ENCODE data around the gene AQP3. TPM values are rescaled to one million over a fixed set of nuclear protein-coding genes. Genes with fewer than 3 reads are reported as not detected.

AQP3 gene
- total RNA-seq, 1 experiment from 2014 or later = 5.5 TPM

DNA sequence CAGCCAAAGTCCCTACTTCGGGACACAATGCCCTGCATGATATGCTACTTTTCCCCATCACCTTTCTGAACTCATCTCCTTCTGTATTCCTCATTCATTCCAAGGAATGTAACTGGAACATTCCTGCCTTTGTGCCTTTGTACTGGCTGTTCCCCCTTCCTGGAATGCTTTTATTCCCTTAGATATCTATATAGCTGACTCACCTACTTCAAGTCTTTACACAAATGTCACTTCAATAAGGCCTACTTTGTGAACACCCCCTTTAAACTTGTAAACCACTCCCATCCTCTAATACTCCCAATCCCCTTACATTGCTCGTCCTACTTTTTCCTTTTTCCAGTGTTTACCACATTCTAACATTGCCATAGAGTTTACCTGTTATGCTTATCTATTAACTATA is 24.0 kb upstream of the AQP3 start:
- intact Hi-C loops (cut with micrococcal nuclease) = no loop called here
- TF ChIP-seq, protein P1, sequence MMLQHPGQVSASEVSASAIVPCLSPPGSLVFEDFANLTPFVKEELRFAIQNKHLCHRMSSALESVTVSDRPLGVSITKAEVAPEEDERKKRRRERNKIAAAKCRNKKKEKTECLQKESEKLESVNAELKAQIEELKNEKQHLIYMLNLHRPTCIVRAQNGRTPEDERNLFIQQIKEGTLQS (IDR thresholded peaks at IDR 0.05) = no peak
- TF ChIP-seq SP1 (IDR thresholded peaks at IDR 0.05; ENCODE audit: low read depth) (no peak), CBX3 (IDR thresholded peaks at IDR 0.05; ENCODE audit: low read depth) (no peak), RAD21 (IDR thresholded peaks at IDR 0.05; ENCODE audit: low read depth) (no peak), EZH2phosphoT487 (IDR thresholded peaks at IDR 0.05; ENCODE audit: borderline replicate concordance) (no peak), EGR1 (IDR thresholded peaks at IDR 0.05; ENCODE audit: low read depth) (no peak), SRF (IDR thresholded peaks at IDR 0.05; ENCODE audit: low read depth) (no peak)
- TF ChIP-seq, protein P2, sequence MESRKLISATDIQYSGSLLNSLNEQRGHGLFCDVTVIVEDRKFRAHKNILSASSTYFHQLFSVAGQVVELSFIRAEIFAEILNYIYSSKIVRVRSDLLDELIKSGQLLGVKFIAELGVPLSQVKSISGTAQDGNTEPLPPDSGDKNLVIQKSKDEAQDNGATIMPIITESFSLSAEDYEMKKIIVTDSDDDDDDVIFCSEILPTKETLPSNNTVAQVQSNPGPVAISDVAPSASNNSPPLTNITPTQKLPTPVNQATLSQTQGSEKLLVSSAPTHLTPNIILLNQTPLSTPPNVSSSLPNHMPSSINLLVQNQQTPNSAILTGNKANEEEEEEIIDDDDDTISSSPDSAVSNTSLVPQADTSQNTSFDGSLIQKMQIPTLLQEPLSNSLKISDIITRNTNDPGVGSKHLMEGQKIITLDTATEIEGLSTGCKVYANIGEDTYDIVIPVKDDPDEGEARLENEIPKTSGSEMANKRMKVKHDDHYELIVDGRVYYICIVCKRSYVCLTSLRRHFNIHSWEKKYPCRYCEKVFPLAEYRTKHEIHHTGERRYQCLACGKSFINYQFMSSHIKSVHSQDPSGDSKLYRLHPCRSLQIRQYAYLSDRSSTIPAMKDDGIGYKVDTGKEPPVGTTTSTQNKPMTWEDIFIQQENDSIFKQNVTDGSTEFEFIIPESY (IDR thresholded peaks at IDR 0.05; ENCODE audit: extremely low read depth, insufficient replicate concordance, low read length) = no peak
- DNase-seq (ENCODE audit: low read depth, low spot score) (no peak), ATAC-seq (no peak)
- Histone ChIP-seq H3K9me2 (ENCODE audit: insufficient read depth) (no peaks in the 10 kb centered on the region), H3K4me1 (ENCODE audit: control insufficient read depth in 1 of 2, insufficient read depth in 2 of 2, low read length in 2 of 2) (peaks cover 8 to 16% of the 10 kb centered on the region in 2 experiments; a peak in 3 of 4 replicates), H2AFZ (ENCODE audit: low read depth, low read length, poor library complexity, severe bottlenecking) (no peak overlapping the region), H3K9ac (ENCODE audit: low read length) (no peak overlapping the region), H3K4me2 (ENCODE audit: low read length) (no peak overlapping the region), H3K36me3 (ENCODE audit: control insufficient read depth in 1 of 2, insufficient read depth in 2 of 2, low read length in 2 of 2) (peaks cover 23 to 47% of the 10 kb centered on the region in 2 experiments; a peak in 3 of 4 replicates), H4K20me1 (ENCODE audit: insufficient read depth) (no peaks in the 10 kb centered on the region), H3K27me3 (ENCODE audit: insufficient read depth, low read length) (no peaks in the 10 kb centered on the region), H3K79me2 (ENCODE audit: insufficient read depth, low read length) (peaks cover 39% of the 10 kb centered on the region), H3K4me3 (replicated peaks in 1 of 2; ENCODE audit: low read depth in 1 of 2, low read length in 2 of 2) (no peak overlapping the region), H3K9me3 (ENCODE audit: control insufficient read depth in 1 of 2, insufficient read depth in 1 of 2, low read depth in 1 of 2, low read length in 2 of 2) (no peaks in the 10 kb centered on the region), H3K27ac (ENCODE audit: low read depth, low read length) (no peak overlapping the region)
- RAD21 ChIA-PET (ENCODE audit: low non-redundant PET in 1 of 2, low total read pairs in 2 of 2, uncharacterized antibody in 2 of 2, unreplicated experiment in 2 of 2) = no interaction called here
- POLR2A ChIA-PET = no interaction called here
- BruUV-seq (replicated peaks) = no TSS peak
- CTCF ChIA-PET = interaction anchor here (1.7 kb wide), 1 partner anchor 96 kb away, joined by 4 read pairs; no protein-coding TSS in a partner anchor

DNA sequence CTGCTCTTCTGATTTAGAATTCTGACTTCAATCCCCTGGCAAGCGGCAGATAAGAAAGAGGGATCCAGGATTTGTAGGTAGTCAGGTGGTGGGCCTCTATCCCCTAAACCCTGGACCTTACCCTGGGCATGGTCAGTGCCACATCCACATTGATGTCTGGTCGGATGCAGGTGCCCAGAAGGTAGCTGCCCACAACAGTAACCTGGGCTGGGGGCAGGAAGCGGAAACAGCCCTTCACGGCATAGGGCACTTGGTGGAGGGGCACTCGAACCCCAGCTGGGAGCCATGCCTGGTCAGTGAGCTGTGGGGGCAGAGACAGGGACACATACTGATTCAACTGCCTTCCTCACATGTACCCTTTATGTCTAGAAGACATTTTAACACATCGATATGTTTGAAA is 22.5 kb upstream of the AQP3 start:
- no peaks in the 10 kb centered on the region for H3K9me2 ChIP-seq (ENCODE audit: insufficient read depth)
- peaks cover 33 to 62% of the 10 kb centered on the region in 2 experiments for H3K36me3 ChIP-seq (ENCODE audit: control insufficient read depth in 1 of 2, insufficient read depth in 2 of 2, low read length in 2 of 2)
- H4K20me1 ChIP-seq (ENCODE audit: insufficient read depth) = no peaks in the 10 kb centered on the region
- no peak overlapping the region for H3K4me2 ChIP-seq (ENCODE audit: low read length)
- H3K4me1 ChIP-seq (ENCODE audit: control insufficient read depth in 1 of 2, insufficient read depth in 2 of 2, low read length in 2 of 2) = peaks cover 8 to 16% of the 10 kb centered on the region in 2 experiments; a peak in 3 of 4 replicates
- intact Hi-C loops (cut with micrococcal nuclease) = no loop called here
- H3K27me3 ChIP-seq (ENCODE audit: insufficient read depth, low read length) = no peaks in the 10 kb centered on the region
- H3K4me3 ChIP-seq (replicated peaks in 1 of 2; ENCODE audit: low read depth in 1 of 2, low read length in 2 of 2) = no peak overlapping the region
- RAD21 ChIA-PET (ENCODE audit: low non-redundant PET in 1 of 2, low total read pairs in 2 of 2, uncharacterized antibody in 2 of 2, unreplicated experiment in 2 of 2) = no interaction called here
- CTCF ChIA-PET = no interaction called here
- H3K9ac ChIP-seq (ENCODE audit: low read length) = no peak overlapping the region
- H2AFZ ChIP-seq (ENCODE audit: low read depth, low read length, poor library complexity, severe bottlenecking) = no peak overlapping the region
- BruUV-seq (replicated peaks) = no TSS peak
- no peak for DNase-seq (ENCODE audit: low read depth, low spot score)
- H3K9me3 ChIP-seq (ENCODE audit: control insufficient read depth in 1 of 2, insufficient read depth in 1 of 2, low read depth in 1 of 2, low read length in 2 of 2) = no peaks in the 10 kb centered on the region
- H3K79me2 ChIP-seq (ENCODE audit: insufficient read depth, low read length) = peaks cover 39% of the 10 kb centered on the region
- no peak for ATAC-seq
- POLR2A ChIA-PET = no interaction called here
- no peak overlapping the region for H3K27ac ChIP-seq (ENCODE audit: low read depth, low read length)
- TF ChIP-seq, protein P3, sequence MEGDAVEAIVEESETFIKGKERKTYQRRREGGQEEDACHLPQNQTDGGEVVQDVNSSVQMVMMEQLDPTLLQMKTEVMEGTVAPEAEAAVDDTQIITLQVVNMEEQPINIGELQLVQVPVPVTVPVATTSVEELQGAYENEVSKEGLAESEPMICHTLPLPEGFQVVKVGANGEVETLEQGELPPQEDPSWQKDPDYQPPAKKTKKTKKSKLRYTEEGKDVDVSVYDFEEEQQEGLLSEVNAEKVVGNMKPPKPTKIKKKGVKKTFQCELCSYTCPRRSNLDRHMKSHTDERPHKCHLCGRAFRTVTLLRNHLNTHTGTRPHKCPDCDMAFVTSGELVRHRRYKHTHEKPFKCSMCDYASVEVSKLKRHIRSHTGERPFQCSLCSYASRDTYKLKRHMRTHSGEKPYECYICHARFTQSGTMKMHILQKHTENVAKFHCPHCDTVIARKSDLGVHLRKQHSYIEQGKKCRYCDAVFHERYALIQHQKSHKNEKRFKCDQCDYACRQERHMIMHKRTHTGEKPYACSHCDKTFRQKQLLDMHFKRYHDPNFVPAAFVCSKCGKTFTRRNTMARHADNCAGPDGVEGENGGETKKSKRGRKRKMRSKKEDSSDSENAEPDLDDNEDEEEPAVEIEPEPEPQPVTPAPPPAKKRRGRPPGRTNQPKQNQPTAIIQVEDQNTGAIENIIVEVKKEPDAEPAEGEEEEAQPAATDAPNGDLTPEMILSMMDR (IDR thresholded peaks at IDR 0.05 in 2 of 3, conservative IDR thresholded peaks at IDR 0.05 in 1 of 3; ENCODE audit: borderline replicate concordance in 1 of 3, insufficient read depth in 1 of 3, low read depth in 2 of 3, low read length in 2 of 3) = no peak
- TF ChIP-seq, protein P2 (IDR thresholded peaks at IDR 0.05; ENCODE audit: extremely low read depth, insufficient replicate concordance, low read length) = no peak
- no peak for TF ChIP-seq YY1 (IDR thresholded peaks at IDR 0.05; ENCODE audit: extremely low read depth, insufficient replicate concordance, low read depth, low read length)
